Measurements from ENCODE around the gene KLHL4.

- no peak for TF ChIP-seq POLR2A (IDR thresholded peaks at IDR 0.05)
- no peak for TF ChIP-seq POLR2AphosphoS5 (IDR thresholded peaks at IDR 0.05)
- no peak for TF ChIP-seq CTCF (IDR thresholded peaks at IDR 0.05)
These were observed 54.4 kb downstream of the KLHL4 start for GRCh38 chrX:87571964-87572363.
